ENCODE measurements around the gene PIK3C2G.

The PIK3C2G gene

DNA sequence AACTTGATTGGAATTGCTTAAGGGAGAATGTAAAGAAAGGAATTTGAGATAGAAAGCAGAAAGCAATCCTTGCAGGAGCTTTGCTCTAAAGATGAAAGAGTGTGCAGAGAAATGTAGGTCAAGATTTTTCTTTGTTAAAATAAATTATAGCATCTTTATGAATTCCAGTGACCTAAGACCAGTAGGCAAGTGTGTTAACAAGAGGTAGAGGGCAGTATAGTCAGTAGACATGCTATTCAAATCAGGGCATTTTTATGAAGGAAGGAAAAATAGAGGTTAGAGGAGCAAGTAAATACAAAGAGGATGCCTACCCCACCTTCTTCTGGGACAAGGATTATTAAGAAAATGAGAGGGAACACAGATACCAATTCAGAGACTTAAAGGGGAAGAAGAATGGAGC lies 328.0 kb downstream of the PIK3C2G start:
- H3K18ac ChIP-seq (ENCODE audit: low read length) = no peak overlapping the region

GRCh38 chr12:18591473-18591872 lies 330.2 kb downstream of the PIK3C2G start:
- Histone ChIP-seq H2AK5ac (ENCODE audit: low read length) (no peak overlapping the region), H3K4ac (ENCODE audit: low read depth, low read length) (no peak overlapping the region), H3K4me1 (ENCODE audit: control insufficient read depth, low read depth, low read length) (no peaks in the 10 kb centered on the region), H4K5ac (ENCODE audit: low read length) (no peak overlapping the region), H3K79me2 (ENCODE audit: control insufficient read depth, insufficient read depth, low read length) (no peaks in the 10 kb centered on the region), H3K56ac (ENCODE audit: low read length) (no peak overlapping the region), H3K27ac (ENCODE audit: low read depth, low read length) (no peak overlapping the region), H3K9ac (ENCODE audit: low read length) (no peak overlapping the region), H3K23ac (ENCODE audit: low read length) (no peak overlapping the region), H3K18ac (ENCODE audit: low read length) (no peak overlapping the region), H2BK120ac (ENCODE audit: low read depth, low read length) (no peak overlapping the region), H3K27me3 (ENCODE audit: insufficient read depth, low read length, poor library complexity) (no peaks in the 10 kb centered on the region), H3K79me1 (ENCODE audit: low read length) (no peaks in the 10 kb centered on the region), H2BK15ac (replicated peaks; ENCODE audit: low read depth) (no peak overlapping the region), H2BK5ac (ENCODE audit: low read length) (no peak overlapping the region), H3K36me3 (ENCODE audit: control insufficient read depth, insufficient read depth, low read length) (no peaks in the 10 kb centered on the region), H3K4me3 (ENCODE audit: low read length) (no peak overlapping the region), H4K8ac (ENCODE audit: low read depth, low read length) (no peak overlapping the region), H3K4me2 (ENCODE audit: low read length) (no peak overlapping the region)
- no peak for DNase-seq

More for the DNA sequence above, 328.0 kb downstream of the PIK3C2G start:
- Histone ChIP-seq H4K8ac (ENCODE audit: low read depth, low read length) (no peak overlapping the region), H3K4me3 (ENCODE audit: low read length) (no peak overlapping the region), H3K27ac (ENCODE audit: low read depth, low read length) (no peak overlapping the region), H3K79me1 (ENCODE audit: low read length) (no peaks in the 10 kb centered on the region), H3K23ac (ENCODE audit: low read length) (no peak overlapping the region), H3K36me3 (ENCODE audit: control insufficient read depth, insufficient read depth, low read length) (no peaks in the 10 kb centered on the region), H3K4me2 (ENCODE audit: low read length) (no peak overlapping the region), H2BK120ac (ENCODE audit: low read depth, low read length) (no peak overlapping the region), H2BK15ac (replicated peaks; ENCODE audit: low read depth) (no peak overlapping the region), H4K5ac (ENCODE audit: low read length) (no peak overlapping the region), H3K4me1 (ENCODE audit: control insufficient read depth, low read depth, low read length) (no peaks in the 10 kb centered on the region), H3K4ac (ENCODE audit: low read depth, low read length) (no peak overlapping the region), H3K56ac (ENCODE audit: low read length) (no peak overlapping the region), H3K27me3 (ENCODE audit: insufficient read depth, low read length, poor library complexity) (no peaks in the 10 kb centered on the region), H2BK5ac (ENCODE audit: low read length) (no peak overlapping the region), H2AK5ac (ENCODE audit: low read length) (no peak overlapping the region), H3K9ac (ENCODE audit: low read length) (no peak overlapping the region), H3K79me2 (ENCODE audit: control insufficient read depth, insufficient read depth, low read length) (no peaks in the 10 kb centered on the region)
- no peak for DNase-seq

GRCh38 chr12:18595412-18595811 lies 334.1 kb downstream of the PIK3C2G start:
- Histone ChIP-seq H3K56ac (ENCODE audit: low read length) (no peak overlapping the region), H3K79me1 (ENCODE audit: low read length) (no peaks in the 10 kb centered on the region), H3K36me3 (ENCODE audit: control insufficient read depth, insufficient read depth, low read length) (no peaks in the 10 kb centered on the region)

GRCh38 chr12:18601962-18602361 lies 340.6 kb downstream of the PIK3C2G start:
- WGBS (ENCODE audit: extremely low coverage, insufficient coverage, low lambda C conversion rate) = no CpG with 5 or more reads among the region's 7 CpGs
- Histone ChIP-seq H3K56ac (ENCODE audit: low read length) (no peak overlapping the region), H4K8ac (ENCODE audit: low read depth, low read length) (no peak overlapping the region), H3K79me2 (ENCODE audit: control insufficient read depth, insufficient read depth, low read length) (no peaks in the 10 kb centered on the region), H3K4me1 (ENCODE audit: control insufficient read depth, low read depth, low read length) (no peaks in the 10 kb centered on the region), H2BK15ac (replicated peaks; ENCODE audit: low read depth) (no peak overlapping the region), H2BK5ac (ENCODE audit: low read length) (no peak overlapping the region), H3K23ac (ENCODE audit: low read length) (no peak overlapping the region), H3K27ac (ENCODE audit: low read depth, low read length) (no peak overlapping the region), H3K9ac (ENCODE audit: low read length) (no peak overlapping the region), H3K27me3 (ENCODE audit: insufficient read depth, low read length, poor library complexity) (no peaks in the 10 kb centered on the region), H4K5ac (ENCODE audit: low read length) (no peak overlapping the region), H3K4me2 (ENCODE audit: low read length) (no peak overlapping the region), H3K4ac (ENCODE audit: low read depth, low read length) (no peak overlapping the region), H3K4me3 (ENCODE audit: low read length) (no peak overlapping the region), H3K36me3 (ENCODE audit: control insufficient read depth, insufficient read depth, low read length) (no peaks in the 10 kb centered on the region), H3K18ac (ENCODE audit: low read length) (no peak overlapping the region), H3K79me1 (ENCODE audit: low read length) (no peaks in the 10 kb centered on the region), H2AK5ac (ENCODE audit: low read length) (no peak overlapping the region), H2BK120ac (ENCODE audit: low read depth, low read length) (no peak overlapping the region)
- no peak for DNase-seq

More at GRCh38 chr12:18595412-18595811, 334.1 kb downstream of the PIK3C2G start:
- no peak overlapping the region for H3K4me3 ChIP-seq (ENCODE audit: low read length)
- H3K23ac ChIP-seq (ENCODE audit: low read length) = no peak overlapping the region
- H2BK15ac ChIP-seq (replicated peaks; ENCODE audit: low read depth) = no peak overlapping the region
- no peak overlapping the region for H3K27ac ChIP-seq (ENCODE audit: low read depth, low read length)
- H4K5ac ChIP-seq (ENCODE audit: low read length) = no peak overlapping the region
- H3K79me2 ChIP-seq (ENCODE audit: control insufficient read depth, insufficient read depth, low read length) = no peaks in the 10 kb centered on the region
- DNase-seq = peak; percentile 31
- no peak overlapping the region for H4K8ac ChIP-seq (ENCODE audit: low read depth, low read length)
- H3K4ac ChIP-seq (ENCODE audit: low read depth, low read length) = no peak overlapping the region
- H3K9ac ChIP-seq (ENCODE audit: low read length) = no peak overlapping the region
- no peaks in the 10 kb centered on the region for H3K27me3 ChIP-seq (ENCODE audit: insufficient read depth, low read length, poor library complexity)
- H2AK5ac ChIP-seq (ENCODE audit: low read length) = no peak overlapping the region
- no peaks in the 10 kb centered on the region for H3K4me1 ChIP-seq (ENCODE audit: control insufficient read depth, low read depth, low read length)
- H2BK5ac ChIP-seq (ENCODE audit: low read length) = no peak overlapping the region
- no peak overlapping the region for H3K18ac ChIP-seq (ENCODE audit: low read length)
- no peak overlapping the region for H3K4me2 ChIP-seq (ENCODE audit: low read length)
- no peak overlapping the region for H2BK120ac ChIP-seq (ENCODE audit: low read depth, low read length)

- no peak overlapping the region for H2AK5ac ChIP-seq (ENCODE audit: low read length)
- no peak overlapping the region for H3K9ac ChIP-seq (ENCODE audit: low read length)
- H3K4ac ChIP-seq (ENCODE audit: low read depth, low read length) = no peak overlapping the region
- no peaks in the 10 kb centered on the region for H3K4me1 ChIP-seq (ENCODE audit: control insufficient read depth, low read depth, low read length)
- DNase-seq = no peak
- no CpG with 5 or more reads among the region's 2 CpGs for WGBS (ENCODE audit: extremely low coverage, insufficient coverage, low lambda C conversion rate)
- no peaks in the 10 kb centered on the region for H3K79me1 ChIP-seq (ENCODE audit: low read length)
- H2BK120ac ChIP-seq (ENCODE audit: low read depth, low read length) = no peak overlapping the region
- no peak overlapping the region for H3K4me2 ChIP-seq (ENCODE audit: low read length)
- H3K18ac ChIP-seq (ENCODE audit: low read length) = no peak overlapping the region
- no peaks in the 10 kb centered on the region for H3K79me2 ChIP-seq (ENCODE audit: control insufficient read depth, insufficient read depth, low read length)
- no peak overlapping the region for H3K27ac ChIP-seq (ENCODE audit: low read depth, low read length)
- no peak overlapping the region for H4K5ac ChIP-seq (ENCODE audit: low read length)
- H3K36me3 ChIP-seq (ENCODE audit: control insufficient read depth, insufficient read depth, low read length) = no peaks in the 10 kb centered on the region
- no peaks in the 10 kb centered on the region for H3K27me3 ChIP-seq (ENCODE audit: insufficient read depth, low read length, poor library complexity)
- H2BK5ac ChIP-seq (ENCODE audit: low read length) = no peak overlapping the region
- H2BK15ac ChIP-seq (replicated peaks; ENCODE audit: low read depth) = no peak overlapping the region
- no peak overlapping the region for H3K56ac ChIP-seq (ENCODE audit: low read length)
- H3K4me3 ChIP-seq (ENCODE audit: low read length) = no peak overlapping the region
- no peak overlapping the region for H3K23ac ChIP-seq (ENCODE audit: low read length)
- no peak overlapping the region for H4K8ac ChIP-seq (ENCODE audit: low read depth, low read length)
Measured at GRCh38 chr12:18612971-18613370, 351.7 kb downstream of the PIK3C2G start.

- Histone ChIP-seq H2AK5ac (ENCODE audit: low read length) (no peak overlapping the region), H2BK5ac (ENCODE audit: low read length) (no peak overlapping the region), H4K8ac (ENCODE audit: low read depth, low read length) (no peak overlapping the region), H3K4me1 (ENCODE audit: control insufficient read depth, low read depth, low read length) (no peaks in the 10 kb centered on the region), H3K27ac (ENCODE audit: low read depth, low read length) (no peak overlapping the region), H3K18ac (ENCODE audit: low read length) (no peak overlapping the region), H3K4me2 (ENCODE audit: low read length) (no peak overlapping the region), H3K79me1 (ENCODE audit: low read length) (no peaks in the 10 kb centered on the region), H2BK15ac (replicated peaks; ENCODE audit: low read depth) (no peak overlapping the region), H4K5ac (ENCODE audit: low read length) (no peak overlapping the region), H3K36me3 (ENCODE audit: control insufficient read depth, insufficient read depth, low read length) (no peaks in the 10 kb centered on the region), H3K56ac (ENCODE audit: low read length) (no peak overlapping the region), H3K4ac (ENCODE audit: low read depth, low read length) (no peak overlapping the region), H2BK120ac (ENCODE audit: low read depth, low read length) (no peak overlapping the region), H3K4me3 (ENCODE audit: low read length) (no peak overlapping the region), H3K27me3 (ENCODE audit: insufficient read depth, low read length, poor library complexity) (no peaks in the 10 kb centered on the region), H3K79me2 (ENCODE audit: control insufficient read depth, insufficient read depth, low read length) (no peaks in the 10 kb centered on the region), H3K23ac (ENCODE audit: low read length) (no peak overlapping the region), H3K9ac (ENCODE audit: low read length) (no peak overlapping the region)
- no peak for DNase-seq
Measured at GRCh38 chr12:18620986-18621385, 359.7 kb downstream of the PIK3C2G start.
